ENCODE data around the gene ZNF260.
"Not testable (repeated sequence)": the region's sequence is repeated elsewhere in the genome, so short reads cannot be mapped to it uniquely, and the experiment has no call there.

Gene ZNF260

DNA sequence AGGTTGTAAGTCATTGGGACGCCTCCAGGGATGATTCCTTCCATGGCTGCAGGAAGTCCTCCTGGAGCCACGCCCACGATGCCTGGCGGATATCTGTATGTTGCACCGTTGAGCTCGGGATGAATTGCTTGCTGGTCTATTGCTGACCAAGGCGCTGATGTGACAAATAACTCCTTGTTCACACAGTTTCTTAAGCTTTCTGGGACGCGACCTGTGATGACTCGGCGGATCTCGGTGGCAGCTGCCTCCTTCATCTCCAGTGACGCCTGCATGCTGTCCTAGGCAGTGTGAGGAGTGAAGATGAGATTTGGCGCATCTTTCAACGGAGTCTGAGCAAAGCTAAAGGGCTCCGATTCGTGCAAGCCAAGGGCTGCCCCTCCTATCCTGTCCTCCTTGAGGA is 31.1 kb downstream of the ZNF260 start:
- H4K20me1 ChIP-seq (ENCODE audit: low read depth, low read length), result no peaks in the 10 kb centered on the region
- H3K9ac ChIP-seq (ENCODE audit: low read length), result no peak overlapping the region
- 0 out of 2 replicates have a peak, but pooled peaks cover 6% of the 10 kb centered on the region for H3K36me3 ChIP-seq (ENCODE audit: low read length)
- TF ChIP-seq EZH2phosphoT487 (conservative IDR thresholded peaks at IDR 0.05; ENCODE audit: low read length) (no peak), CTCF (IDR thresholded peaks at IDR 0.05; ENCODE audit: insufficient read depth, low read length, poor library complexity, severe bottlenecking) (no peak)
- no peak overlapping the region for H3K27ac ChIP-seq (ENCODE audit: low read depth, low read length)
- H3K9me2 ChIP-seq (replicated peaks; ENCODE audit: insufficient read depth, low read length), result no peaks in the 10 kb centered on the region
- H3K79me2 ChIP-seq (ENCODE audit: insufficient read depth, low read length), result no peaks in the 10 kb centered on the region
- H2AFZ ChIP-seq (ENCODE audit: low read depth, low read length, severe bottlenecking), result no peak overlapping the region
- no peaks in the 10 kb centered on the region for H3K27me3 ChIP-seq (ENCODE audit: low read length)
- 0 out of 2 replicates have a peak, but pooled peaks cover 3% of the 10 kb centered on the region for H3K9me3 ChIP-seq (ENCODE audit: insufficient read depth, low read length)
- H3K4me2 ChIP-seq (ENCODE audit: low read depth, low read length, poor library complexity, severe bottlenecking), result no peak overlapping the region
- peaks cover 17% of the 10 kb centered on the region for H3F3A ChIP-seq (ENCODE audit: insufficient read depth)
- H3K4me3 ChIP-seq (ENCODE audit: insufficient read depth, low read length, poor library complexity, severe bottlenecking), result no peak overlapping the region

DNA sequence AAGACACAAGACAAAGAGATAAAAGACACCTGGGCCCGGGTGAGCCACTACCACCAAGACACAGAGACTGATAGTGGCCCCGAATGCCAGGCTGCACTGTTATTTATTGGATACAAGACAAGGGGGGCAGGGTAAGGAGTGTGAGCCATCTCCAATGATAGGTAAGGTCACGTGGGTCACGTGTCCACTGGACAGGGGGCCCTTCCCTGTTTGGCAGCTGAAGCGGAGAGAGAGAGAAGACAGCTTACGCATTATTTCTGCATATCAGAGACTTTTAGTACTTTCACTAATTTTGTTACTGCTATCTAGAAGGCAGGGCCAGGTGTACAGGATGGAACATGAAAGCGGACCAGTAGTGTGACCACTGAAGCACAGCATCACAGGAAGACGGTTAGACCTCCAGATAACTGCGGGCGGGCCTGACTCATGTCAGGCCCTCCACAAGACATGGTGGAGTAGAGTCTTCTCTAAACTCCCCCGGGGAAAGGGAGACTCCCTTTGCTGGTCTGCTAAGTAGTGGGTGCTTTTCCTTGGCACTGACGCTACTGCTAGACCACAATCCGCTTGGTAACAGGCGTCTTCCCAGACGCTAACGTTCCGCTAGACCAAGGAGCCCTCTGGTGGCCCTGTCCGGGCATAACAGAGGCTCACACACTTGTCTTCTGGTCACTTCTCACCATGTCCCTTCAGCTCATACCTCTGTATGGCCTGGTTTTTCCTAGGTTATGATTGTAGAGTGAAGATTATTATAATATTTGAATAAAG is 35.2 kb downstream of the ZNF260 start:
- H3K9me2 ChIP-seq (replicated peaks; ENCODE audit: insufficient read depth, low read length); H4K20me1 ChIP-seq (ENCODE audit: low read depth, low read length); H3K36me3 ChIP-seq (ENCODE audit: low read length); H3K27me3 ChIP-seq (ENCODE audit: low read length); H3K9me3 ChIP-seq (ENCODE audit: insufficient read depth, low read length): not testable (repeated sequence)
- peaks cover 26% of the 10 kb centered on the region for H3F3A ChIP-seq (ENCODE audit: insufficient read depth)
- peak; percentile 58 for TF ChIP-seq CTCF (IDR thresholded peaks at IDR 0.05; ENCODE audit: insufficient read depth, low read length, poor library complexity, severe bottlenecking)
- peak overlapping the region; percentile 98 for H3K27ac ChIP-seq (ENCODE audit: low read depth, low read length)
- peak overlapping the region; percentile 27 for H2AFZ ChIP-seq (ENCODE audit: low read depth, low read length, severe bottlenecking)
- peak overlapping the region; percentile 45 for H3K9ac ChIP-seq (ENCODE audit: low read length)
- peaks cover 10% of the 10 kb centered on the region for H3K79me2 ChIP-seq (ENCODE audit: insufficient read depth, low read length)
- H3K4me3 ChIP-seq (ENCODE audit: insufficient read depth, low read length, poor library complexity, severe bottlenecking), result peak overlapping the region; percentile 47
- peak overlapping the region; percentile 84 for H3K4me2 ChIP-seq (ENCODE audit: low read depth, low read length, poor library complexity, severe bottlenecking)

GRCh38 chr19:36490846-36491245 is 37.2 kb downstream of the ZNF260 start:
- H3K4me3 ChIP-seq (ENCODE audit: insufficient read depth, low read length, poor library complexity, severe bottlenecking), result peak overlapping the region; percentile 52
- H3K36me3 ChIP-seq (ENCODE audit: low read length); H3K9me2 ChIP-seq (replicated peaks; ENCODE audit: insufficient read depth, low read length); H3K27me3 ChIP-seq (ENCODE audit: low read length); H3K9me3 ChIP-seq (ENCODE audit: insufficient read depth, low read length); H4K20me1 ChIP-seq (ENCODE audit: low read depth, low read length); H2AFZ ChIP-seq (ENCODE audit: low read depth, low read length, severe bottlenecking): not testable (repeated sequence)
- H3K79me2 ChIP-seq (ENCODE audit: insufficient read depth, low read length), result peaks cover 28% of the 10 kb centered on the region
- H3K9ac ChIP-seq (ENCODE audit: low read length), result peak overlapping the region; percentile 87
- H3F3A ChIP-seq (ENCODE audit: insufficient read depth), result peaks cover 26% of the 10 kb centered on the region
- H3K4me2 ChIP-seq (ENCODE audit: low read depth, low read length, poor library complexity, severe bottlenecking), result peak overlapping the region; percentile 96
- H3K27ac ChIP-seq (ENCODE audit: low read depth, low read length), result peak overlapping the region; percentile 98

- no peaks in the 10 kb centered on the region for H4K20me1 ChIP-seq (ENCODE audit: low read depth, low read length)
- peak overlapping the region; percentile 77 for H3K4me3 ChIP-seq (ENCODE audit: insufficient read depth, low read length, poor library complexity, severe bottlenecking)
- peak overlapping the region; percentile 98 for H3K27ac ChIP-seq (ENCODE audit: low read depth, low read length)
- H3K9me3 ChIP-seq (ENCODE audit: insufficient read depth, low read length), result no peaks in the 10 kb centered on the region
- H3K9ac ChIP-seq (ENCODE audit: low read length), result peak overlapping the region; percentile 87
- H3K9me2 ChIP-seq (replicated peaks; ENCODE audit: insufficient read depth, low read length), result no peaks in the 10 kb centered on the region
- peak overlapping the region; percentile 96 for H3K4me2 ChIP-seq (ENCODE audit: low read depth, low read length, poor library complexity, severe bottlenecking)
- no peak for TF ChIP-seq CTCF (IDR thresholded peaks at IDR 0.05; ENCODE audit: insufficient read depth, low read length, poor library complexity, severe bottlenecking)
- no peak for TF ChIP-seq EZH2phosphoT487 (conservative IDR thresholded peaks at IDR 0.05; ENCODE audit: low read length)
- H3K27me3 ChIP-seq (ENCODE audit: low read length), result no peaks in the 10 kb centered on the region
- H2AFZ ChIP-seq (ENCODE audit: low read depth, low read length, severe bottlenecking), result peak overlapping the region; percentile 85
- H3K79me2 ChIP-seq (ENCODE audit: insufficient read depth, low read length), result peaks cover 36% of the 10 kb centered on the region
- H3K36me3 ChIP-seq (ENCODE audit: low read length), result 0 out of 2 replicates have a peak, but pooled peaks cover 6% of the 10 kb centered on the region
- peaks cover 26% of the 10 kb centered on the region for H3F3A ChIP-seq (ENCODE audit: insufficient read depth)
Observed at GRCh38 chr19:36489920-36490415, 38.1 kb downstream of the ZNF260 start.

Measured in SU-DHL-6 (cell line).